Endothelial cell of umbilical vein (primary cell): ENCODE data around the gene CIB4. TPM values are rescaled to one million over a fixed set of nuclear protein-coding genes. Genes with fewer than 3 reads are reported as not detected.

Experiments used
- BruUV-seq: library from RNA; stranded (reverse); fragments of 400-500 nt; replicated peaks from 2 replicates; lab custom pipeline; 2021; lab: Mats Ljungman, UMichigan
- CTCF ChIA-PET: fragments of 300-600, 350-600 bp; sonication (Branson Sonifier 250); formaldehyde crosslinking; loops from one replicate; lab custom pipeline; 2021; ENCODE audit warnings: antibody characterized with exemption, inconsistent platforms; lab: Charles Lee
- POLR2A ChIA-PET: fragments of 300-600, 350-600 bp; sonication (Branson Sonifier 250); formaldehyde crosslinking; loops from one replicate; lab custom pipeline; 2021; ENCODE audit warnings: antibody characterized with exemption, inconsistent platforms; lab: Charles Lee
- DNase-seq: peaks from one replicate; pipeline ENCODE4 v3.0.0-alpha.2; 2011; ENCODE audit warnings: low read depth, low spot score
- FAIRE-seq: peaks from 2 replicates; lab custom pipeline; 2011; peaks lifted over from hg19 to GRCh38; lab: Jason Lieb, UNC
- H2AFZ ChIP-seq: 2 replicates; pipeline ENCODE4 v1.6.0; 2012; ENCODE audit warnings: low read depth, low read length, control low read depth, inconsistent platforms
- H3K27ac ChIP-seq: 2 replicates; pipeline ENCODE4 v1.5.1; 2011; ENCODE audit warnings: low read depth, mild to moderate bottlenecking, control low read depth, low read length, moderate library complexity; ENCODE audit not compliant: insufficient read depth
- H3K27me3 ChIP-seq, 2 experiments: 2 replicates each; pipeline versions ENCODE4 v1.6.0 to v1.6.1; 2011; ENCODE audit warnings: low read length in 2 of 2, mixed read lengths in 1 of 2; ENCODE audit not compliant: control insufficient read depth in 2 of 2, insufficient read depth in 2 of 2
- H3K36me3 ChIP-seq, 2 experiments: 2 replicates in 1 of 2; 3 replicates in 1 of 2; pipeline ENCODE4 v1.5.1; 2011; ENCODE audit warnings: low read length in 2 of 2, mild to moderate bottlenecking in 1 of 2, moderate library complexity in 1 of 2; ENCODE audit not compliant: control insufficient read depth in 2 of 2, insufficient read depth in 2 of 2; ENCODE audit errors: extremely low read depth in 1 of 2
- H3K4me1 ChIP-seq: 3 replicates; pipeline ENCODE4 v1.5.1; 2011; ENCODE audit warnings: mild to moderate bottlenecking, low read length; ENCODE audit not compliant: control insufficient read depth, insufficient read depth; ENCODE audit errors: extremely low read depth
- H3K4me2 ChIP-seq: 2 replicates; pipeline ENCODE4 v1.6.1; 2011; ENCODE audit warnings: low read length, control low read depth, mixed read lengths; ENCODE audit not compliant: insufficient read depth
- H3K4me3 ChIP-seq, 3 experiments: fragments of 200-600 bp in 1 of 3; sonication (generic), shearing (Covaris generic) in 1 of 3; replicated peaks in 1 of 3; 2 replicates each; pipeline ENCODE4 v1.5.1; 2011 to 2016; ENCODE audit warnings: control low read depth in 3 of 3, low read length in 3 of 3, mild to moderate bottlenecking in 2 of 3, inconsistent platforms in 1 of 3, low read depth in 1 of 3, moderate library complexity in 1 of 3; ENCODE audit not compliant: insufficient read depth in 1 of 3
- H3K79me2 ChIP-seq: 2 replicates; pipeline ENCODE4 v1.6.0; 2012; ENCODE audit warnings: low read length, inconsistent platforms; ENCODE audit not compliant: control insufficient read depth, insufficient read depth
- H3K9ac ChIP-seq: replicated peaks from 2 replicates; pipeline ENCODE3; 2011; ENCODE audit warnings: low read length, control low read depth; ENCODE audit not compliant: insufficient read depth; ENCODE audit errors: extremely low read depth
- H3K9me1 ChIP-seq: replicated peaks from 3 replicates; pipeline ENCODE4 v1.6.0; 2011; ENCODE audit warnings: mild to moderate bottlenecking, low read length; ENCODE audit not compliant: control insufficient read depth, insufficient read depth; ENCODE audit errors: extremely low read depth
- H3K9me3 ChIP-seq: replicated peaks from 2 replicates; pipeline ENCODE4 v1.5.1; 2012; ENCODE audit warnings: low read length, inconsistent platforms; ENCODE audit not compliant: control insufficient read depth, insufficient read depth
- H4K20me1 ChIP-seq: replicated peaks from 2 replicates; pipeline ENCODE3; 2011; ENCODE audit warnings: mild to moderate bottlenecking, low read length; ENCODE audit not compliant: control insufficient read depth, insufficient read depth; ENCODE audit errors: extremely low read depth
- EZH2 ChIP-seq: IDR thresholded peaks from 2 replicates; pipeline ENCODE4 v1.6.1; 2012; ENCODE audit warnings: borderline replicate concordance, low read depth, mild to moderate bottlenecking, moderate library complexity, low read length, inconsistent platforms; ENCODE audit not compliant: severe bottlenecking
- FOS ChIP-seq: IDR thresholded peaks from 2 replicates; pipeline ENCODE4 v1.6.1; 2011; ENCODE audit warnings: mild to moderate bottlenecking, low read length, moderate library complexity, borderline replicate concordance; ENCODE audit not compliant: insufficient read depth
- GATA2 ChIP-seq: IDR thresholded peaks from 2 replicates; pipeline ENCODE4 v1.7.0; 2011; ENCODE audit warnings: low read depth, mild to moderate bottlenecking, moderate library complexity, mixed read lengths, low read length; ENCODE audit not compliant: insufficient read length, insufficient read depth
- JUN ChIP-seq: IDR thresholded peaks from 2 replicates; pipeline ENCODE4 v1.6.1; 2011; ENCODE audit warnings: borderline replicate concordance, low read depth; ENCODE audit not compliant: insufficient read length, insufficient read depth
- MYC ChIP-seq: IDR thresholded peaks from one replicate; pipeline ENCODE4 v1.6.1; 2011; ENCODE audit warnings: mild to moderate bottlenecking, low read depth, low read length
- POLR2A ChIP-seq: IDR thresholded peaks from 2 replicates; pipeline ENCODE4 v1.6.1; 2012; ENCODE audit warnings: low read depth, mild to moderate bottlenecking, control low read depth, low read length
- POLR2AphosphoS5 ChIP-seq: IDR thresholded peaks from 2 replicates; pipeline ENCODE4 v1.6.1; 2012; ENCODE audit warnings: low read depth, mild to moderate bottlenecking, control low read depth, low read length, moderate library complexity; ENCODE audit not compliant: insufficient read depth
- dilution Hi-C: fragments of 300-500 bp; cut with MboI; formaldehyde crosslinking; loops from one replicate; pipeline ENCODE4 v1.15.0; 2019; ENCODE audit warnings: low sequenced_read_pairs; ENCODE audit not compliant: extremely low pct_ligation_motif_present
- intact Hi-C: fragments of 100-400 bp; cut with micrococcal nuclease; formaldehyde crosslinking; loops from one replicate; pipeline ENCODE4 v1.10.0; 2022
- polyA plus RNA-seq, 4 experiments: library from polyadenylated mRNA; depleted of rRNA in 3 of 4; stranded (reverse) in 3 of 4; unstranded in 1 of 4; fragments of >200 nt; gene quantifications; 2 replicates each; pipeline versions ENCODE4 v1.2.1 to v1.2.3, GENCODE V29; 2011 to 2012; ENCODE audit warnings: missing spikeins in 1 of 4
- total RNA-seq: library from RNA; stranded (reverse); gene quantifications from 2 replicates; pipeline ENCODE4 v1.2.3, GENCODE V29; 2021
- TF ChIP-seq, protein P1 (sequence below): IDR thresholded peaks from 2 replicates; pipeline ENCODE4 v1.6.1; 2011; ENCODE audit not compliant: insufficient read depth, insufficient read length
- TF ChIP-seq, protein P2 (sequence below), 2 donors: IDR thresholded peaks; 1 replicate in 1 of 2; 2 replicates in 1 of 2; pipeline ENCODE4 v1.5.1; 2011; ENCODE audit warnings: low read length in 2 of 2, mild to moderate bottlenecking in 2 of 2, moderate library complexity in 2 of 2, control low read depth in 1 of 2, inconsistent platforms in 1 of 2, low read depth in 1 of 2; ENCODE audit not compliant: insufficient read depth in 1 of 2; ENCODE audit errors: extremely low read depth in 1 of 2

The CIB4 gene
- total and polyA plus RNA-seq, 2 donors (not counting 3 experiments of a cell fraction or from before 2014, with no cell fraction given) = not detected

DNA sequence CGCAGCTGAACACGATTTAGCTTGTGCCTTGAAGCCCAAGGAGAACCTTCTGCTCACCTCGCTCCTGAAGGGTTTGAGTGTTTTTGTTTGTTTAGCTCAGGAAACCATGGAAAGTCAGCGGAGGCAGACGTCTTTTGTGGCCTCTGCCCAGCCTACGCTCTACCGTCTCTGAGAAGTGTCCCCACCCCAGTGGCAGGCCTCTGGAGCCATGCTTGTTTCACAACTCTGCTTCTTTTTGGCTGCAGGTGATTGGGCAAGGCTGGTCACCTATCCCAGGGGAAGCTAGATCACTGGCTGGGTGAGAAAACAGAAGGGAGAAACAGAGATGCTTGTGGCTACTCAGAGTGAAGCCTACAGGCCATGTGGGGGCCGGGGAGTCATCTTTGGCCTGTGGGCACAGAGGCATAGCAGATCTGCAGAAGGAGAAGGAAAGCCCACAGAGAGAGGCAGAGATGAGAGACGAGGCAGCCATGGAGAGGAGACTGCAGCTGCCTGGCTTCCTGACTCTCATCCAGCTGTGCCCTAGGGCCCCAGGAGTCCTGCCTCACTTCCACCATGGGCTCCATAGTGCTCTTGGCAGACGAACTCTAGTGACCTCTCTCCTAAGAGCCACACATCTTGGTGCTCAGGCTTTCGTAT is 50.1 kb downstream of the CIB4 start:
- H3K4me3 ChIP-seq = no peak overlapping the region
- H3K27ac ChIP-seq = no peak overlapping the region
- no peaks in the 10 kb centered on the region for H3K9me3 ChIP-seq
- POLR2A ChIA-PET = no interaction called here
- intact Hi-C loops (no loop called here), dilution Hi-C loops (no loop called here)
- H3K4me1 ChIP-seq = peaks cover 1% of the 10 kb centered on the region
- H3K79me2 ChIP-seq = no peaks in the 10 kb centered on the region
- no peaks in the 10 kb centered on the region for H4K20me1 ChIP-seq
- H3K4me2 ChIP-seq = no peak overlapping the region
- TF ChIP-seq POLR2AphosphoS5 (no peak), MYC (no peak), FOS (no peak), EZH2 (no peak), POLR2A (no peak), JUN (no peak), GATA2 (no peak)
- TF ChIP-seq, protein P1, sequence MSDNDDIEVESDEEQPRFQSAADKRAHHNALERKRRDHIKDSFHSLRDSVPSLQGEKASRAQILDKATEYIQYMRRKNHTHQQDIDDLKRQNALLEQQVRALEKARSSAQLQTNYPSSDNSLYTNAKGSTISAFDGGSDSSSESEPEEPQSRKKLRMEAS = no peak
- TF ChIP-seq, protein P2, sequence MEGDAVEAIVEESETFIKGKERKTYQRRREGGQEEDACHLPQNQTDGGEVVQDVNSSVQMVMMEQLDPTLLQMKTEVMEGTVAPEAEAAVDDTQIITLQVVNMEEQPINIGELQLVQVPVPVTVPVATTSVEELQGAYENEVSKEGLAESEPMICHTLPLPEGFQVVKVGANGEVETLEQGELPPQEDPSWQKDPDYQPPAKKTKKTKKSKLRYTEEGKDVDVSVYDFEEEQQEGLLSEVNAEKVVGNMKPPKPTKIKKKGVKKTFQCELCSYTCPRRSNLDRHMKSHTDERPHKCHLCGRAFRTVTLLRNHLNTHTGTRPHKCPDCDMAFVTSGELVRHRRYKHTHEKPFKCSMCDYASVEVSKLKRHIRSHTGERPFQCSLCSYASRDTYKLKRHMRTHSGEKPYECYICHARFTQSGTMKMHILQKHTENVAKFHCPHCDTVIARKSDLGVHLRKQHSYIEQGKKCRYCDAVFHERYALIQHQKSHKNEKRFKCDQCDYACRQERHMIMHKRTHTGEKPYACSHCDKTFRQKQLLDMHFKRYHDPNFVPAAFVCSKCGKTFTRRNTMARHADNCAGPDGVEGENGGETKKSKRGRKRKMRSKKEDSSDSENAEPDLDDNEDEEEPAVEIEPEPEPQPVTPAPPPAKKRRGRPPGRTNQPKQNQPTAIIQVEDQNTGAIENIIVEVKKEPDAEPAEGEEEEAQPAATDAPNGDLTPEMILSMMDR (IDR thresholded peaks at IDR 0.05; ENCODE audit: extremely low read depth in 1 of 2, insufficient read depth in 1 of 2, low read depth in 1 of 2, low read length in 2 of 2) = no peak
- peaks cover 22 to 32% of the 10 kb centered on the region in 2 experiments for H3K27me3 ChIP-seq
- H2AFZ ChIP-seq = no peak overlapping the region
- no peaks in the 10 kb centered on the region for H3K36me3 ChIP-seq
- FAIRE-seq = no peak
- BruUV-seq = no TSS peak
- H3K9ac ChIP-seq = no peak overlapping the region
- DNase-seq = no peak
- CTCF ChIA-PET = interaction anchor here (3.5 kb wide), 1 partner anchor 13 kb away, joined by 14 read pairs; no protein-coding TSS in a partner anchor
- H3K9me1 ChIP-seq = no peaks in the 10 kb centered on the region
